Hypothalamus (tissue), 51 donors: ENCODE results near the gene PCDHGC4.

Experiments used
- DNase-seq, 51 donors: peaks; one replicate each; lab custom pipeline; 2025; lab: John Stamatoyannopoulos, UW

The PCDHGC4 gene

DNA sequence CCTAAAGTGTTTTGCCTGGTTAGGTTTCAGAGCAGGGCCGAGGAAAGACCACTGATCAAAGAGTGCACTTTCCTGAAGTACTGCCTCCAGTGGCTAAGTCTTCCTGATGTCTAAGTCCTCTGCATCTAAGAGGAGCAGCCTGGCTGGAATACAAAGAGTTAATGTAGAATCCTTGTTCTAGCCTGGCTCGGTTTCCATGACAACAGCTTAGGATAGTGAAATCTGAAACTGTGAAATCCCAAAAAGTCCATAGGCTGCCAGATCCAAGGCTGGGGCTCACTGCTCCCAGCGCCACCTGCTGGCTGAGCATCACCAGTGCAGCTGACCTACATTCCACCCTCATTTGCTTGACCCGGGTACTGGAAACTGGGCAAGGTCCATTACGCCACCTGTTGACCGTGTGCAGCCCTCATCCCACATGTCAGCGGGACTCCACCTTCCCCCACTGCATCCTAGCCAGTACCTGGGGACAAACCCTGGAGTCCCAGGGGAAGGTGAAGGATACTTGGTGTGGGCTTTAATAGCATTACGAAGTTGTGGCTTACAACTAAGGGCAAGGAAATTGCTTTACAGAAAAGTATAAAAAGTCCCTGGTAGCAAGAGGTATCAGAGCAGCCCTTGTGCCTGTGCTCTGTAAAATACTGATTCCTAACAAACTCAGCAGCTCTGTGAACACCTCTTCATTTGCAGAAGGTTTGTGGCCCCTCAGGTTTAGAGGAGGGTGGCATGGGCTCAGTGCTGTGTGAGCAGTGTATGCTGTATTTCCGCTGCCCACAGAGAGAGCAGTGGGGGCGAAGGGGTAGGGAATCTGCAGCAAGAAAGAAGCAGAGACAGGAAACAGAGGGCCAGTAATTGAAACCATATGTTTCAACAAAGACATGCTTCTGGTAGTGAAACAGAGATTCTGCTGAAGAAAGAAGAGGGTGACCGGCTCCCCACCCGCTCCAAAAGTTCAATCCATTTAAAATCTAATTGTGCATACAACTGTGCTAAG, 40.1 kb downstream of the PCDHGC4 start:
- DNase-seq, result peak in 48 of 51 donors; percentile 20 to 89 (median 76)

DNA sequence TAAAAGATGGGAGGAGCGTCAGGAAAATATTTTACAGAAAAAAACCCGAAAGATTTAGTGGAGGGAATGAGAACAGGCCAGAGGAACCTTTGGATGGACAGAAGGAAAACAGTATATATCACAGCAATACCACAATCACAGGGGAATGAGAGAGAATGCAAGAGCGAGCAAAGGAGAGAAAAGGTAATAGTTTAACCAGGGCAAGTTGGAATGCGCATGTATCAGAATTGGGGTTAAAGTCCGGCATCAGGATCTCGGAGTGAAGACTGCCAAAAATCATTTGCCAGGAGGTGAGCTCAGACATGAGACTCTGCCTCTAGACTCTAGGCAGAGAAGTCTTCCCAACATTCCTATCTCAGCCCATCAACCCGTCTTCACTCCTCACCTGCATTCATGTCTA, 40.8 kb downstream of the PCDHGC4 start:
- no peak for DNase-seq

DNA sequence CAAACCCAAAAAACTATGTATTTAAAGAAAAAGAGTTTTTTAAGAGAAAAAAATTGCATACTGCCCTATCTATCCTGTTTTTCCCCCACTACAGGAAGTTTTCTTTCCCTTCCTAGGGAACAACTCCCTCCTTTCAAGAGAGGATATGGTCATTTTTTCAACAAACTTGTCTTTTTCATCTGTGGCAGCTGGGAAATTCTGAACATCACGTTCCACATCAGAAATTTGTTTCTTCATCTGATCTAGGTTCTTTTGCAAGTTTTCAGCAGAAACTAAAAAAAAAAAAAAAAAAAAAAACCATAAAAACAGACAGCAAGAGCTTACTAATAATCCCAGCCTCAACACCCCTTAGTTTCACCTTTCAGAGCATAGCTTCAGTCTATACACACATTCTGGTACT, 42.6 kb downstream of the PCDHGC4 start:
- DNase-seq, result no peak

DNA sequence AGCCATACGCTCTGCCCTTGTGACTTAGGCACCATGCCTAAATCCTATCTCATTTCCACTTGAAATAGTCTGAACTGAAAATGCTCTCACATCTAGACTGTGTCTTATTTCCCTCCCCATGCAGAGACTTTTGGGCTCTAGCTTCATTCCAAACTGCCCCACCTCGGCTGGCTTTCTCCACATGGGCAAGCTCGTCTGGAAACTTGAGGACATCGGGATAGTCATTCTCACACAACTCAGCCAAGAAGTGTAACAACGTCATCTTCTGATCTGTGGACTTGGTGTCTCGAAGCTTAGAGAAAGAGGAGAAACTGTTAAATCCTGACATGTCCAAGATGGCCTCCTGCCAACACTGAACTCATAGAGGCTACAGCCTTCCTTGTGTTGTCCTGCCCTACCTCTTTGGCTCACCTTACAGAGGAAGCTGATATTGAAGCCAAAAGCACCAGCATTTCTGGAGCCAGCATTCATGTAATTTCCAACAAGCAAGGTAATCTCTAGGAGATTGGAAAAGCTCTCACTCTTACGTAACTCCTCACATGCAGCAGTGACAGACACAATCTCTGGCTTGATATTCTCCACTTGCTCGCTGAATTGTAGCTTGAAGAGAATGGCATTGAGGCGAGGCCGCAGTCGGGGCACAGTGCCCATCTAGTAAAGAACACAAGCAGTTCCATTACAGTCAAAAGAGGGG, 43.6 kb downstream of the PCDHGC4 start:
- DNase-seq, result no peak

DNA sequence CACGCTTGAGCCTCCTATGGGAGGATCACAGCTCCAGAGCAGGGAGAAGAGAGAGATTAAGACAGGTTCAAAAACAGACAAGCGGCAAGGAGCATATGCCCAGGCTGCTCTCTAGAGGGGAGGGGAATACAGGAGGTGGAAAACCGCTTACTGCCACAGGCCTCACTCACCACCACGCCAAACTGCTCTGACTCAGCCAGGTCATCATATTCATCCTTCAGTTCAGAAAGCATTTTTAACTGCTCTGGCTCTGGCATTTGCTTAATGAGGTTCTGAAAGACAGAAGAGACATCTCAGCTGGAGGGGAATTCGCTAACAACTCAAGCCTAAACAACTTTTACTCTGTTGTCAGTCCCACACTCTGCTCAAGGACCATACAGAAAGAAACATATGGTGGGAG, 44.2 kb downstream of the PCDHGC4 start:
- no peak for DNase-seq

DNA sequence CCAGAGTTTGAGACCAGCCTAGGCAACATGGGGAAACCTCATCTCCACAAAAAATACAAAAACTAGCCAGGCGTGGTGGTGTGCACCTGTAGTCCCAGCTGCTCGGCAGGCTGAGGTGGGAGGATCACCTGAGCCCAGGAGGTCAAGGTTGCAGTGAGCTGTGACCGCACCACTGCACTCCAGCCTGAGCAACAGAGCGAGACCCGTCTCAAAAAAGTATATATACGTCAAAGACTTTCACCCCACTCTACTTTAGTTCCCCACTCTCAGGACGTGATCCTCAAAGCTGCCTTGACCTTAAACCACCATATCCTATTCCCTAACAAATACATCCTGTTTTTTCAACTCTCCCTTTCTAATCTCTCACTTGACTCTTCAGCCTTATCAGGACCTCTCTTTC, 45.0 kb downstream of the PCDHGC4 start:
- no peak for DNase-seq

DNA sequence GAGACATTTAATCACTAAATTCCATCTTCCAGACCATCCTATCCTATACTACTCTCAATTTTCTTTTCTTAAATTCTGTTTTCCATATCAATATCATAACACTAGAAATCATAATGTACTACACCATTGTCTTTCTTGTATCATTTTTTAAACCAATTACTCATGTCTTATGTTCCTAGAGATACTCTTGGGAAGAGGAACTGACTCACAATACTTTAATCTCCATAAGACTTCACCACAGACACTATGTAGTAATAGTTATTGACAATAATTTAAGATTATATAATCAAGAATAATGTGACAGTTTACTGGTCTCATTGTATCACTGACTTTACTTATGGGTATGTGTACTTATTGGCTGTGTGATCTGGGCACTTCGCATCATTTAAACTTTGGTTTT, 47.9 kb downstream of the PCDHGC4 start:
- no peak for DNase-seq

DNA sequence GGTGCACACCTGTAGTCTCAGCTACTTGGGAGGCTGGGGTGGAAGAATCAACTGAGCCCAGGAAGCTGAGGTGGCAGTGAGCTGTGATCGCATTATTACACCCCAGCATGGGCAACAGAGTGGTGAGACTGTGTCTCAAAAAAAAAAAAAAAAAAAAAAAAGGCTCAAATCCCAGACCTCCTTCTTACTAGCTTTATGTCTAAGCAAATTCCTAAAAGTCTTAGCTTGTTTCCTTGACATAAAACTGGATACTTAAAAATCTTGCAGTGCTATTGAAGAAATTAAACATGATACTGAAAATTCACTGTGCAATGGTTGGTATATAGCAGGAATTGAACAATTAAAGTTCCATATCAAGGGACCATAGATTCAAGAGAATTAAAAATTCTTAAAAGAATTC, 49.1 kb downstream of the PCDHGC4 start:
- DNase-seq, result no peak

DNA sequence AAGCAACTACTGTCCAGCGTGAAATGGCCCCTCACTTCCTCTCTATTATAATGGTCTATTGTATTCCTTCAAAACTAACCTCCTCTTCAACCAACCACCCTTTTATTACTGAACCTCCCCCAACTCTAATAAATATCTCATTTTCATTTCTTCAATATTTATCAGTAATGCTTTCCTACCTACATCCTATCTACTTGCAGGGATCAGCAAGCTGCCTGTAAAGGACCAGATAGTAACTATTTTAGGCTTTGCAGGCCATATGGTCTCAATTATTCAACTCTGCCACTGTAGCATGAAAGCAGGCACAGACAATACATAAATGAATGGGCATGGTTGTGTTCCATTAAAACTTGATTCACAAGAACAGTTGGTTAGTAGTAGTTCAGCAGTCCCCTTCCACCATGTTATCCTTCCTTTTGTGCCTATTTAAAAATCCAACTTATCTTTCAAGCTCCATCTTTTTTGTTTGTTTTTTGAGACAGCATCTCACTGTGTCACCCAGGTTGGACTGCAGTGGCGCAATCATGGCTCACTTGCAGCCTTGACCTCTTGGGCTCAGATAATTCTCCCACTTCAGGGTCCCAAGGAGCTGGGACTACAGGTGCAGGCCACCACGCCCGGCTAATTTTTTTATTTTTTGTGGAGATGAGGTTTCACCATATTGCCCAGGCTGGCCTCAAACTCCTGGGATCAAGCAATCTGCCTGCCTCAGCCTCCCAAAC, 49.8 kb downstream of the PCDHGC4 start:
- no peak for DNase-seq
